Stimulated activated naive CD8-positive, alpha-beta T cell treated with anti-CD3 and anti-CD28 coated beads, Interleukin-15, amount 100 ng/mL, for 72 hours (primary cell): Measurements from ENCODE around the gene JAKMIP1.

Source experiments
- ATAC-seq: fragments of 150-1000 bp; cut with Tn5 transposase; 2 replicates; pipeline ENCODE4 v1.10.0; 2021; ENCODE audit warnings: mild to moderate bottlenecking, moderate library complexity
- DNase-seq, 2 donors: peaks; one replicate each; pipeline ENCODE4 v3.0.0; 2021 to 2022
- H3K27ac Mint-ChIP-seq, 2 donors: one replicate each; pipeline ENCODE4 v1.8.0; 2022; ENCODE audit warnings: mild to moderate bottlenecking in 2 of 2, mixed read lengths in 2 of 2, moderate library complexity in 2 of 2
- H3K27me3 Mint-ChIP-seq: one replicate; pipeline ENCODE4 v1.8.0; 2022; ENCODE audit warnings: mixed read lengths
- H3K4me1 Mint-ChIP-seq: one replicate; pipeline ENCODE4 v1.8.0; 2022; ENCODE audit warnings: mild to moderate bottlenecking, mixed read lengths
- H3K4me3 Mint-ChIP-seq, 2 donors: one replicate each; pipeline ENCODE4 v1.8.0; 2022; ENCODE audit warnings: mild to moderate bottlenecking in 2 of 2, mixed read lengths in 2 of 2, moderate library complexity in 1 of 2
- H3K9me3 Mint-ChIP-seq, 2 donors: one replicate each; pipeline ENCODE4 v1.8.0; 2022; ENCODE audit warnings: mixed read lengths in 2 of 2

The JAKMIP1 gene

DNA sequence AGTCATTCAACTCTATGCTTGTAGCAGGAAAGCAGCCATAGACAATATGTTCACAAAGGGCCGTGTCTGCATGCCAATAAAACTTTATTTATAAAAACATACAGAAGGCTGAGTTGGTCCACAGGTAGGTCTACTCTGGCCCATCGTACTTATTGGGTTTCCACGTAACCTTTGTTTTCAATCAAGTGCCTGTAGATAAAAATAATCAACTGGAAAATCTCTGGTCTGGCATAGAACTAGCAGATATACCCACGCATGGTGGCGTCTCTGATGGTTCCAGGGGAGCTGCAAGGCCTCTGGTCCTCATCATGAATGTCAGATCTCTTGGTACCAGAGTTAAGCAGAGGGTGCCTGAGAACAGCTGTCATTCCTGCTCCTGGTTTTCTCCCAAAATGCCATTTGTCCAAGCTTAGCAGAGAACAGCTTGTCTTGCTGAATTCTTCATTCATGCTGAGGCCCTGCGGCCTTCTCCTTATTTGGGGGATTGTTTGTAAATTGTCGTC, 31.4 kb upstream of the JAKMIP1 start:
- no peaks in the 10 kb centered on the region for H3K4me1 Mint-ChIP-seq

DNA sequence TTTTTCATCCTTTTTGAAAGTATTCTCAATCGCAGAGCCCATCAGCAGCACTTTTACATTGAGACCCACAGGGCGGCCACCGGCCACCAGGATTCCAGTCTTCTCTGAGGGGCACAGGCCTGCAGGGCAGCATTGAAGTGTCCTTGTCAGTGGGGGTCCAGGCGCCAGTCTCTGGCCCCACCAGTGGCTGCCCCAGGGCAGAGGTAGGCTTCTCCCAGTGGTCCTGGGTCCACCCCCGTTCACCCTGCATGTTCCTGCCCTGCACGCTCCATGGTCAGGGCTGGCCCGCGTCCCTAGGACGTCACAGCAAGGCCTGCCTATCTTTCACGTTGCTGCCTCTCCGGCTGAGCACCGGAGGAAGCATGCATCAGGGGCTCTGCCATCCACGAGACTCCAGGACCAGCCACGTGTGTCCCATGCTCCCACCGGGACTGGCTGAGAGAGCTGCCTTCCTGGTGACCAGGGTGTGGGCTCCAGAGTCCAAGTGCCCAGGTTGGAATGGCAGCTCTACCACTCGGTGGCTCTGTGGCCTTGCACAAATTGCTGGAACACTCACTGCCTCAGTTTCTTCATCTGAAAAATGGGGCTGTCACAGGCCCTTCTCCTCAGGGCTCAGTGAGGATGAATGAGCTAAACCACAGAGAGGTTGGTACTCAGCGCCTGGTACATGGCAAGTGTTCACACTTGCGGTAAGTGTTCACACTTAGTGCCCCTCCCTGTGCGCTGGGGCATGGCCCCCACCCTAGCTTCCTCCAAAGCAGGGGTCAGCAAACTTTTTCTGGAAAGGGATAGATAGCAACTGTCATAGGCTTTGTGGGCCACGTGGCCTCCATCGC, 30.7 kb upstream of the JAKMIP1 start:
- Mint-ChIP-seq H3K27me3 (peaks cover 14% of the 10 kb centered on the region), H3K4me3 (no peak overlapping the region), H3K27ac (no peak overlapping the region), H3K9me3 (no peaks in the 10 kb centered on the region), H3K4me1 (no peaks in the 10 kb centered on the region)
- ATAC-seq: no peak
- no peak for DNase-seq

More for the DNA sequence above, 31.4 kb upstream of the JAKMIP1 start:
- Mint-ChIP-seq H3K27me3 (peaks cover 7% of the 10 kb centered on the region), H3K27ac (peak overlapping the region in 1 of 2 donors; percentile 46), H3K4me3 (no peak overlapping the region), H3K9me3 (no peaks in the 10 kb centered on the region)
- no peak for ATAC-seq
- DNase-seq: no peak

DNA sequence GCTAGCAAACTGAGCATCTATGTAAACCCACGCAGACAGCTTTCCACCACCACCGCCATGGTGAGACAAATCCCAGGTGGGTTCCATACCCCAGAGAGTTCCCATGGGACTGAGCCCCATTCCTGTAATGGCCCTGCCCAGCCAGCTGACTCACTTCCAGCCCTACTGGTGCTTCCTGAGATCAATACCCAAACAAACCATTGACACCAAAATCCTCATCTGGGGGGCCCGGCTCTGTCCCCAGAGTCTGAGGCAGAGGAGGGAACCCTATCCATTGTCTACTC, 30.1 kb upstream of the JAKMIP1 start:
- H3K27ac Mint-ChIP-seq: no peak overlapping the region
- no peak for ATAC-seq
- no peaks in the 10 kb centered on the region for H3K9me3 Mint-ChIP-seq
- H3K27me3 Mint-ChIP-seq: peaks cover 20% of the 10 kb centered on the region
- H3K4me1 Mint-ChIP-seq: no peaks in the 10 kb centered on the region
- DNase-seq: no peak
- H3K4me3 Mint-ChIP-seq: no peak overlapping the region

DNA sequence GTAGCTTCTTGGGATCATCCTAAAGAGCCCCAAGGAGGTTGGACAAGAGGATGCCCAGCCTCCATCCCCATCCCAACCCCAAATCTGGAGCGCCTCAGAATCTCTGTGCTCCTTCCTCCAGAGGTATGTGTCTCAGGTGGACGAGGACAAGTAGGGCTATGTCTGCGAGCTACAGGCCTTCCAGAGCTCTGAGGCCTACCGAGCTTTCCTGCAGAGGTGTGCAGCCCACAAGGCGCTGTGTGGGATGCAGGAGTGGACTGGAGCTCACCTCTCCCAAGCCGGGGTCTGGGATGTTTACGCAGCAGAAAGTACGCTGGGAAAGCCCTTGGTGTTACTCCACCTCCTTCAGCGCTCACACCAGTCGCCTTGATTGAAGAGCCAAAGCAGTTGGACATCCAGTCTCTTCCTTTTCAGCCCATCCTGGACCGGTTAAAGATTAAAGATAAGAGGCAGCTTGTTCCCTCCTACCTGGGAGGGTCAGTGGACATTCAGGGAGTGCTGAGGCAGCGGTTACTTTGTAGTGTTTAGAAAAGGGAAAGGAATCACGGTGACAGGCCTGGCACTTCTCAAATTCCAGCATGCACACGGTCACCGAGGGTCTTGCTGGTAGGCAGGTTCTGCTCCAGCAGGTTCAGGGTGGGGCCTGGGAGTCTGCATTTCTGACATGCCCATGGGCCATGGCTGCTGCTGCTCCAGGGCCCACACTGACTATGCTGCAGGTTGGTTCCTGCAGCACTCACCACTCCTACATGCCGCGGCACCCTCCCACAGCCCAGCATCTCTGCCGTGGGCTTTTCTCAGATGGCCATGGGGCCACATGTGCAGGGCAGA, 29.5 kb upstream of the JAKMIP1 start:
- H3K4me1 Mint-ChIP-seq: no peaks in the 10 kb centered on the region
- peaks cover 26% of the 10 kb centered on the region for H3K27me3 Mint-ChIP-seq
- no peaks in the 10 kb centered on the region for H3K9me3 Mint-ChIP-seq
- H3K27ac Mint-ChIP-seq: no peak overlapping the region
- ATAC-seq (no peak), DNase-seq (no peak)
- H3K4me3 Mint-ChIP-seq: no peak overlapping the region

- Mint-ChIP-seq H3K9me3 (no peaks in the 10 kb centered on the region), H3K27me3 (peaks cover 34% of the 10 kb centered on the region), H3K27ac (peak overlapping the region in 1 of 2 donors; percentile 19), H3K4me3 (no peak overlapping the region), H3K4me1 (no peaks in the 10 kb centered on the region)
- DNase-seq (no peak), ATAC-seq (no peak)
Measured at GRCh38 chr4:6229095-6229494, 28.7 kb upstream of the JAKMIP1 start.

GRCh38 chr4:6228158-6229067, 28.1 kb upstream of the JAKMIP1 start:
- H3K4me1 Mint-ChIP-seq: no peaks in the 10 kb centered on the region
- ATAC-seq (no peak), DNase-seq (no peak)
- no peaks in the 10 kb centered on the region for H3K9me3 Mint-ChIP-seq
- H3K4me3 Mint-ChIP-seq: no peak overlapping the region
- H3K27ac Mint-ChIP-seq: peak overlapping the region in 1 of 2 donors; percentile 40
- H3K27me3 Mint-ChIP-seq: peaks cover 38% of the 10 kb centered on the region

DNA sequence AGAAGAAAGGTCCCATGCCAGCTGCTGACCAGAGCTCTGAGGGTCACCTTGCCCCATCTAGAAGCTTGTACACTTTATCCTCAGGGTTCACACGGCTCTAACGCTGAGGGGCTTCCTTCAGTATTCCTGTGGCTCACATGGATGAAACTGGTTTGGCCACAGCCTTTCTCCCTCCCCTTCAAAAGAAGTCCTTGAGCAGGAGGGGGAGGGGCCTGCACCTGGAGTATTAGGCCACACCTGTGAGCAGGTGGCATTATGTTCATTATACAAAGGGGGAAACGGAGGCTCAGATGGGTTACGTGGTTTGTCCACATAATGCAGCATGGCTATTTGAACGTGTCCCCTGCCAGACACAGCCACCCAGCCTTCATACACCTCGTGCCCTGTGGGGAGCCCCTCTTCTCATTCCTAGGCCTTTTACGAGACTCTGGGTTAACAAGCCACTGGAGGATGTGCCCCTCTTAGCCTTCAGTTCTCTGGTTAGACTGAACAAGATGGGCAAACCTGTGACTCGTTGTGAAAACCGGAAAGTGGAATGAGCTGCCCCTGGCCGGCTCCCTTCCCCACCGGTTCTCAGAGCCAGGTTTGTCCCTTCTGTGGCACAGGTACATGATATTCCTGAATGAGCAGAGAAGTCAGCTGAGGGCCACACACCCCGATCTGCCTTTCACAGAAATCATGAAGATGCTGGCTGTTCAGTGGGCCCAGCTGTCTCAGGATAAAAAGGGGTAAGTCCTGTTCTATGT, 27.2 kb upstream of the JAKMIP1 start:
- Mint-ChIP-seq H3K27ac (no peak overlapping the region), H3K4me1 (no peaks in the 10 kb centered on the region), H3K27me3 (peaks cover 44% of the 10 kb centered on the region), H3K4me3 (no peak overlapping the region), H3K9me3 (no peaks in the 10 kb centered on the region)
- DNase-seq: no peak
- no peak for ATAC-seq

- Mint-ChIP-seq H3K4me1 (no peaks in the 10 kb centered on the region), H3K9me3 (no peaks in the 10 kb centered on the region), H3K27ac (no peak overlapping the region), H3K27me3 (peaks cover 49% of the 10 kb centered on the region), H3K4me3 (no peak overlapping the region)
- DNase-seq: no peak
- ATAC-seq: no peak
Measured at GRCh38 chr4:6226506-6226905, 26.2 kb upstream of the JAKMIP1 start.

- H3K4me3 Mint-ChIP-seq: no peak overlapping the region
- DNase-seq: no peak
- peaks cover 59% of the 10 kb centered on the region for H3K27me3 Mint-ChIP-seq
- H3K9me3 Mint-ChIP-seq: no peaks in the 10 kb centered on the region
- ATAC-seq: no peak
- no peaks in the 10 kb centered on the region for H3K4me1 Mint-ChIP-seq
- H3K27ac Mint-ChIP-seq: no peak overlapping the region
Measured at GRCh38 chr4:6225469-6225868, 25.1 kb upstream of the JAKMIP1 start.

- Mint-ChIP-seq H3K9me3 (no peaks in the 10 kb centered on the region), H3K27ac (no peak overlapping the region), H3K27me3 (peaks cover 63% of the 10 kb centered on the region), H3K4me1 (no peaks in the 10 kb centered on the region), H3K4me3 (no peak overlapping the region)
- no peak for DNase-seq
- no peak for ATAC-seq
Measured at GRCh38 chr4:6224735-6225134, 24.4 kb upstream of the JAKMIP1 start.

- Mint-ChIP-seq H3K27me3 (peaks cover 80% of the 10 kb centered on the region), H3K9me3 (no peaks in the 10 kb centered on the region), H3K27ac (no peak overlapping the region), H3K4me1 (no peaks in the 10 kb centered on the region), H3K4me3 (no peak overlapping the region)
- DNase-seq (no peak), ATAC-seq (no peak)
Measured at GRCh38 chr4:6222761-6223292, 22.5 kb upstream of the JAKMIP1 start.

DNA sequence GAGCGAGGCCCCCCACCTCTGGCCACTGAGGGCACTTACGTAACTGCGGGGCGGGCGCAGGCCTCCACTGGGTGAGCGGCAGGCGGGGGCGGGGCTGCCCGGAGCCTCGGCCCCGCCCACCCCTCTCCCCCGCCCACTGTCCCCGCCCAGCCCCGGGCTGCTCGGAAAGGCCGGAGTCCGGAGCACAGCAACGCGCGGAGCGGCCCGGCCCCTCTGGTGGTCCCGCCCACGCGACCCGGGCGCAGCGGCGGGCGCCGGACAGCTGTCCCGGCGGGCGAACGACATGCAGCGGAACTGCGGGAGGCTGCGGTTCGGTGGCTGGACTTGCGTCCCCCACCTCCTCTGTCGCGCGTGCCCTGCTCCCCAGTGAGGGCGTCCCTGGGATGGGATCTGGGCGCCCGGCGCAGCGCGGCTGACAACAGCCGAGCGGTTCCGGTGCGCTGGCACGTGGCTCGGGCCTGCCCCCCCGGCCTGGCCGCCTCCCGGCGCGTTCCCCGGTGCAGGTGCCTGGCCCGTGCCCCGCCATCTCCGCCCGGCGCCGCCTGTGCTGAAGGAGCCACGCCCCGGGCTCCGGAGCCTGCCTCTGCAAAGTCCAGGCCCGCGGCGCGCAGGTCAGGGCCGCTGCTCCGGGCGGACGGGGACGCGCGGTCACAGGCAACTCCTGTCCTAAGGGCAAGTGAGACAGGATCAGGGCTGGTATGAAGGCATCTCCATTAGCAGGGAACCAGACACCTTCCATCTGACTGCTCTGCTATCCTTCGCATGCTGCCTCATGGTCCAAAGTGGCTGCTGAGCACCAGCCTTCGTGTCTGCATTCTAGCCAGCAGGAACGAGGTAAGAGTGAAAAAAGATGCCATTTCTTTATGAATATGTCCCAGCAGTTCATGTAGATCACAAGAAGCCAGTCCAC, 21.8 kb upstream of the JAKMIP1 start:
- ATAC-seq (peak; percentile 57), DNase-seq (peak in 1 of 2 donors; percentile 36)
- H3K4me1 Mint-ChIP-seq: no peaks in the 10 kb centered on the region
- H3K4me3 Mint-ChIP-seq: peak overlapping the region in 1 of 2 donors; percentile 42
- H3K27me3 Mint-ChIP-seq: peaks cover 83% of the 10 kb centered on the region
- H3K27ac Mint-ChIP-seq: no peak overlapping the region
- no peaks in the 10 kb centered on the region for H3K9me3 Mint-ChIP-seq

GRCh38 chr4:6221301-6221850, 21.0 kb upstream of the JAKMIP1 start:
- H3K9me3 Mint-ChIP-seq: peaks cover 0 to 3% of the 10 kb centered on the region in 2 donors
- DNase-seq (no peak), ATAC-seq (no peak)
- no peaks in the 10 kb centered on the region for H3K4me1 Mint-ChIP-seq
- peaks cover 83% of the 10 kb centered on the region for H3K27me3 Mint-ChIP-seq
- H3K4me3 Mint-ChIP-seq: peak overlapping the region in 1 of 2 donors; percentile 42
- H3K27ac Mint-ChIP-seq: no peak overlapping the region
